Urinary bladder (tissue), 4 donors: ENCODE results near the gene LRRK1. TPM values are rescaled to one million over a fixed set of nuclear protein-coding genes. Genes with fewer than 3 reads are reported as not detected.

Experiments
- DNase-seq: peaks from one replicate; pipeline ENCODE4 v3.0.0-alpha.2; 2015; ENCODE audit errors: extremely low spot score
- H3K27ac ChIP-seq: one replicate; pipeline ENCODE4 v1.5.1; 2013; ENCODE audit warnings: low read depth, mild to moderate bottlenecking, moderate library complexity
- H3K36me3 ChIP-seq: one replicate; pipeline ENCODE4 v1.6.1; 2013; ENCODE audit warnings: mild to moderate bottlenecking, moderate library complexity; ENCODE audit not compliant: insufficient read depth
- H3K4me1 ChIP-seq: one replicate; pipeline ENCODE4 v1.6.1; 2013; ENCODE audit warnings: mild to moderate bottlenecking, moderate library complexity; ENCODE audit not compliant: insufficient read depth
- H3K4me3 ChIP-seq: one replicate; pipeline ENCODE4 v1.5.1; 2013; ENCODE audit warnings: low read depth, low read length
- WGBS: extraction: QIAGEN DNeasy Blood & Tissue Kit; methylation state at CpG from one replicate; pipeline ENCODE4 v1.1.7; 2013; 5-methylcytosine and 5-hydroxymethylcytosine counted together
- polyA plus RNA-seq: library from polyadenylated mRNA; stranded (reverse); fragments of 200-250 nt; gene quantifications from one replicate; pipeline ENCODE4 v1.2.3, GENCODE V29; 2013
- total RNA-seq: library from RNA; depleted of rRNA; stranded (reverse); fragments of >200 nt; gene quantifications from one replicate; pipeline ENCODE4 v1.2.3, GENCODE V29; 2014
- donor health status: healthy with polysubstance abuse.
- donor health status: healthy.

The LRRK1 gene
- total and polyA plus RNA-seq, 2 donors, result 9.9 to 12.3 TPM

DNA sequence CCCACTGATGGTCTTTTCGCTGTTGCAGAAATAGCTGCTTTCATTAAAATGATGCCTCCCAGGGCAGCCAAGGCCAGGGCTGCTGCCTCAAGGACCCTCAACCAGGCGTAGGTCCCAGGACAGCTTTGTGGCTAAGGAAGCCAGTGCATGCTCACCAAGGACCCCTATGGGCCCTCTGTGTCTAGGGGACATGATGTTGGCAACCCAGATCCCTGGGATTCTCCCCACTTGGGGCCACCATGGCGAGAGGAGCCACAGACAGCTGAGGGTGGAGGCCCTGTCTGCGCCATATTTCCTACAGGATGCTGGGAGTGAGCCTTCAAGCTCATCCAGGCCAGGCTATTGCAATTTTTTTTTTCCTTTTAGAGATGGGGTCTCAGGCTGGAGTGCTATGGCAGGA lies 195.5 kb downstream of the LRRK1 start:
- H3K4me1 ChIP-seq, result no peaks in the 10 kb centered on the region
- 96% methylated on average over 4 of the region's 4 CpGs for WGBS
- no peak for DNase-seq
- H3K4me3 ChIP-seq, result no peak overlapping the region
- H3K27ac ChIP-seq, result no peak overlapping the region
- H3K36me3 ChIP-seq, result no peaks in the 10 kb centered on the region

DNA sequence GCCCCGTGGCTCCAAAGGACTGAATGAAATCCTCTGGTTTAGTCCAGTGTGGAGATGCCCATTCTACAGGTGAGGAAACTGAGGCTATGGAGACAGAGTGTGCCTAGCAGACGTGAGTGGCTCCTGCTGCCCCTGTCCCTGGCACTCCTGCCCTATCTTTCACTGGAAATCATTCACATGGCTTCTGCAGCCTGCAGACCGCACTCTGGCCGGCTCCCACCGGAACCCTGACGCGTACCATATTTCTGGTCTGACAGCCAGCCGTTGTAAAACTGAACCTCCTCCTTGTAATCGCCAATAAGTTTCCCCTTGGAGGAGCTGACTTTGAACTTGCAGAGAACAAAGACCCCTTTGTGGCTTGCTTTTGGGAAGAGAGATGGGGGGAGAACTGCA lies 196.2 kb downstream of the LRRK1 start:
- DNase-seq, result peak; percentile 59
- Histone ChIP-seq H3K27ac (no peak overlapping the region), H3K4me1 (no peaks in the 10 kb centered on the region), H3K36me3 (no peaks in the 10 kb centered on the region), H3K4me3 (no peak overlapping the region)
- WGBS, result 52% methylated on average over 9 of the region's 9 CpGs

DNA sequence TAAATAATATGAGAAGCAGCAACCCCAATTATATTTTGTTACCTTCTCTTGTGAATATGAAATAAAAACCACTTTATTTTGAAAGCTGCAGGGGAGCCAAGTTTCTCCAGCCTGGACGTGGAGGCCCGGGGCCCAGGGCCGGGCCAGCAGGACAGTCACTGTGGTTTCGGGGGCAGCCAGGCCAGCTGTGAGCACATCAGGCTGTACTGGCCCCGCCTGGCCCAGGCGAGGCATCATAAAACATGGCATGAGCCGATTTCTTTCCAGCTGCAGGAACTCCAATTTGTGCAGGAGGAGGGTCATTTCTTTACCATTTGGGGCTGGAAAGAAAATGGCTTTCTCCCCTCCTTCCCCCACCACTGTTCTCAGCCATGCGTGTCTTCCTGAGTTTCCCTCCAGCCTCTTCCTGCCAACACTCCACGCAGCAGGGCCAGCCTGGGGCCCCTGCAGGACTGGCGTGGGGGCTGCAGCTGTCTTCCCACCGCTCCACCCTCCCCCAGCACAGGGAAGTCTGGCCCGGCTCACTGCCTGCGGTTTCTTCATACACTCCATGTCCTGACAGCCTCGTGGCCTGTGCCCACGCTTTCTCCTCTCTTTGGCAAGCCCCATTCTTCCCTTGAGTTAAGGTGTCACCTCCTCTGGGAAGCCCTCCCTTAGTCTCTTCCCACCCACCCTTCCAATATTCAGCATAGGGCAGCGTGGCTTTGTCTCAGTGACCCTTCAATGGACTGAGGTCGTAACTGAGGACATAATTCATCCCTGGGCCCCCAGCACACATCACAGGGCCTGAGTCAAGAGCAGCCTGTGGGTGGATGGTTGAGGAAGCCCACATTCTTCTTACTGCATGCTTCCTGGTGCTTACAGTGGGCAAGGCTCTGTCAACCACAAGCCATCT lies 196.9 kb downstream of the LRRK1 start:
- Histone ChIP-seq H3K4me3 (no peak overlapping the region), H3K27ac (no peak overlapping the region), H3K36me3 (no peaks in the 10 kb centered on the region), H3K4me1 (no peaks in the 10 kb centered on the region)
- WGBS, result 43% methylated on average over 17 of the region's 17 CpGs
- no peak for DNase-seq

DNA sequence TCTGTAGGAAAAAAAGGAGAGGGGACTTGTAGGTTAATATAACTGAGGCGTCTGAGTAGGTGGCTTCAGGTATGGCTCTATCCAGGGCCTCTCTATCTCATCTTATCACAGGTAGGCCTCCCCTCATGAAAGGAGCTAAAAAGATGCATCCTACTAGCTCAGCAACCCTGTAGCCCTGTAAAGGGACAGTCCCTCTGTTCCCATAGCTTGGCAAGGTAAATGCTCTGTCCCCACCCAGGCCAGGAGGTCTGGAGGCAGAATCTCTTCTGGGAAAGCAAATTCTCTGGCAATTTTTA lies 197.5 kb downstream of the LRRK1 start:
- DNase-seq, result no peak

DNA sequence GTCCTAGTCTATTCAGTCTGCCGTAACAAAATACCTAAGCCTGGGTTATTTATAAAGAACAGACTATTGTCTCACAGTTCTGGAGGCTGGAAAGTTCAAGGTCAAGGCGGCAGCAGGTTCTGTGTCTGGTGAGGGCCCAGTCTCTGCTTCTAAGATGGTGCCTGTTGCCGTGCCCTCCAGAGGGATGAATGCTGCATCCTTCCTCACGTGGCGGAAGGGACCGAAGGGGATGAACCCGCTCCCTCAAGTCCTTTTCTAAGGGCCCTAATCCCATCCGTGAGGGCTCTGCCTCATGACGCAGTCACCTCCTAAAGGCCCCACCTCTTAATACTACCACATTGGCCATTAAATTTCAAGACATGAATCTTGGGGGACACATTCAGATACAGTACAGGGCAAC lies 199.0 kb downstream of the LRRK1 start:
- Histone ChIP-seq H3K4me1 (no peaks in the 10 kb centered on the region), H3K36me3 (no peaks in the 10 kb centered on the region), H3K4me3 (no peak overlapping the region), H3K27ac (no peak overlapping the region)
- WGBS, result 98% methylated on average over 9 of the region's 9 CpGs
- no peak for DNase-seq

More for the DNA sequence above, 197.5 kb downstream of the LRRK1 start:
- H3K36me3 ChIP-seq, result no peaks in the 10 kb centered on the region
- H3K4me1 ChIP-seq, result no peaks in the 10 kb centered on the region
- no peak overlapping the region for H3K4me3 ChIP-seq
- no peak overlapping the region for H3K27ac ChIP-seq
- 100% methylated on average over 1 of the region's 1 CpG for WGBS

DNA sequence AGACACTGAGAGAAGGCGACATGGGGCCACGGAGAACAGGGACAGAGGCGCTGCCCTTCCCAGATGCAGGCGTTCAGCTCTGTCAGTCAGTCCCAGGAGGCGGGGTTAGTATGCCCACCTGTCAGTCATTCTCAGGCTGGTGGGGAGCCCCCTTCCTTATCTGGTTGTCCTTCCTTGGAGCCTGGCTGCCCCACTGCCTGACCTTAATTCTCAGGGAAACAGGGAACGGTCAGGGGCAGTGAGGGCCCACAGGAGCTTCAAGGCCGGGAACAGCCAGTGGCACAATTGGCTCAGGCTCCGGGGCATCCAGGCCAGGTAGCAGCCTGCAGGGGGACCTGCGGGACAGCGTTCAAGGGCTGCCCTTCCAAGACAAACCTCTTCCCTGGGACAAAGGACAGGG lies 199.5 kb downstream of the LRRK1 start:
- Histone ChIP-seq H3K4me3 (no peak overlapping the region), H3K27ac (no peak overlapping the region), H3K36me3 (no peaks in the 10 kb centered on the region), H3K4me1 (no peaks in the 10 kb centered on the region)
- WGBS, result 97% methylated on average over 10 of the region's 10 CpGs
- DNase-seq, result no peak

DNA sequence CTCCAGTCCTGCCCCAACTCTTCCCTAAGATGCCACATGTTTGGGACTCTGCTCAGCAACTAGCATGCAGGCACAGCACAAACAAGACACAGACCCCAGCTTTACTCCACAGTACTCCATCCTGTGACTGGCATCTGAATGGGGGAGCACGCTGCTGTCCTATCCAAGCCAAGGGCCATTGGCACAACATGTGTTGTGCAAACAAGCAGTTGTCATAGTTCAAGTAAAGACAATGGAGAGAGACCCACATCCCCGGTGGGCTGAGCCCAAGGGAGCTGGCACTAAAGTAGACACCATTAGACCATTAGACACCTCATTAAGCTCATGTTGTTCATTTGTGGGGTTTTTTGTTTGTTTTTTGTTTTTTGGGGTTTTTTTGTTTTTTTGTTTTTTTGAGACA lies 200.0 kb downstream of the LRRK1 start:
- H3K27ac ChIP-seq, result no peak overlapping the region
- no peaks in the 10 kb centered on the region for H3K36me3 ChIP-seq
- H3K4me1 ChIP-seq, result no peaks in the 10 kb centered on the region
- 93% methylated on average over 2 of the region's 2 CpGs for WGBS
- DNase-seq, result no peak
- H3K4me3 ChIP-seq, result no peak overlapping the region

Other genes with a start within 250 kb of the LRRK1 start
- gene ALDH1A3, start 39.5 kb upstream of the LRRK1 start, total RNA-seq, result 11.2 TPM
- 13.7 TPM for gene ALDH1A3, start 39.5 kb upstream of the LRRK1 start, polyA plus RNA-seq